ENCODE data around the gene AGFG2. TPM values are rescaled to one million over a fixed set of nuclear protein-coding genes. Genes with fewer than 3 reads are reported as not detected.
A peak's percentile ranks its signal among the peaks of the same experiment; 100 is the strongest.

Gene AGFG2
- total RNA-seq, 1 experiment from 2014 or later = 11.2 TPM

- H3K27me3 ChIP-seq (ENCODE audit: insufficient read depth, low read length) = no peaks in the 10 kb centered on the region
- no peak overlapping the region for H2BK12ac ChIP-seq (ENCODE audit: insufficient read length, low read depth, low read length)
- no peaks in the 10 kb centered on the region for H4K20me1 ChIP-seq (ENCODE audit: control insufficient read depth, insufficient read depth, insufficient read length)
- H3K9ac ChIP-seq (ENCODE audit: extremely low read depth, insufficient read length, low read length) = no peak overlapping the region
- TF ChIP-seq, protein P1, sequence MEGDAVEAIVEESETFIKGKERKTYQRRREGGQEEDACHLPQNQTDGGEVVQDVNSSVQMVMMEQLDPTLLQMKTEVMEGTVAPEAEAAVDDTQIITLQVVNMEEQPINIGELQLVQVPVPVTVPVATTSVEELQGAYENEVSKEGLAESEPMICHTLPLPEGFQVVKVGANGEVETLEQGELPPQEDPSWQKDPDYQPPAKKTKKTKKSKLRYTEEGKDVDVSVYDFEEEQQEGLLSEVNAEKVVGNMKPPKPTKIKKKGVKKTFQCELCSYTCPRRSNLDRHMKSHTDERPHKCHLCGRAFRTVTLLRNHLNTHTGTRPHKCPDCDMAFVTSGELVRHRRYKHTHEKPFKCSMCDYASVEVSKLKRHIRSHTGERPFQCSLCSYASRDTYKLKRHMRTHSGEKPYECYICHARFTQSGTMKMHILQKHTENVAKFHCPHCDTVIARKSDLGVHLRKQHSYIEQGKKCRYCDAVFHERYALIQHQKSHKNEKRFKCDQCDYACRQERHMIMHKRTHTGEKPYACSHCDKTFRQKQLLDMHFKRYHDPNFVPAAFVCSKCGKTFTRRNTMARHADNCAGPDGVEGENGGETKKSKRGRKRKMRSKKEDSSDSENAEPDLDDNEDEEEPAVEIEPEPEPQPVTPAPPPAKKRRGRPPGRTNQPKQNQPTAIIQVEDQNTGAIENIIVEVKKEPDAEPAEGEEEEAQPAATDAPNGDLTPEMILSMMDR (conservative IDR thresholded peaks at IDR 0.05) = no peak
- no peak overlapping the region for H3K4ac ChIP-seq (ENCODE audit: low read depth, low read length)
- no peak overlapping the region for H3K4me3 Mint-ChIP-seq
- no peak overlapping the region for H2AK5ac ChIP-seq (ENCODE audit: insufficient read length, low read length)
- no peaks in the 10 kb centered on the region for H3K79me2 ChIP-seq (ENCODE audit: insufficient read depth, low read length)
- no peak overlapping the region for H3K27ac Mint-ChIP-seq
- no CpG with 5 or more reads among the region's 13 CpGs for WGBS (ENCODE audit: extremely low coverage, insufficient read length, low lambda C conversion rate)
- no peaks in the 10 kb centered on the region for H3K27me3 Mint-ChIP-seq (ENCODE audit: low read depth)
- H4K5ac ChIP-seq (ENCODE audit: insufficient read length, low read depth, low read length) = no peak overlapping the region
- H3K79me1 ChIP-seq (ENCODE audit: insufficient read depth, low read depth, low read length, poor library complexity, severe bottlenecking) = no peaks in the 10 kb centered on the region
- H3K9me3 Mint-ChIP-seq = no peaks in the 10 kb centered on the region
- no peaks in the 10 kb centered on the region for H3K9me3 ChIP-seq (ENCODE audit: control insufficient read depth, low read depth, low read length)
- no peak overlapping the region for H4K91ac ChIP-seq (ENCODE audit: insufficient read length, low read depth, low read length)
- no peak overlapping the region for H3K56ac ChIP-seq (ENCODE audit: insufficient read length, low read depth, low read length)
- peak; percentile 12 for DNase-seq
- H3K18ac ChIP-seq (ENCODE audit: insufficient read length, low read depth, low read length) = no peak overlapping the region
- no peak overlapping the region for H3K14ac ChIP-seq (ENCODE audit: insufficient read depth, low read length)
- H3K23ac ChIP-seq (ENCODE audit: insufficient read length, low read depth, low read length) = no peak overlapping the region
- no peak overlapping the region for H3K4me2 ChIP-seq (ENCODE audit: insufficient read depth, insufficient read length, low read length)
- peaks cover 4% of the 10 kb centered on the region; the same call in 1 of the 2 replicates for H3K4me1 ChIP-seq (ENCODE audit: insufficient read depth, low read length)
- H3K27ac ChIP-seq (ENCODE audit: insufficient read length, low read depth, low read length) = no peak overlapping the region
- H3K23me2 ChIP-seq (ENCODE audit: insufficient read length, low read depth, low read length, poor library complexity, severe bottlenecking) = no peaks in the 10 kb centered on the region
- H3T11ph ChIP-seq (ENCODE audit: low read length) = no peak overlapping the region
- peaks cover 13 to 27% (median 23%) of the 10 kb centered on the region in 3 experiments; a peak in 6 of 7 replicates for H3K36me3 Mint-ChIP-seq (ENCODE audit: insufficient read depth in 1 of 3, low read depth in 3 of 3)
- no peak overlapping the region for H2BK20ac ChIP-seq (ENCODE audit: low read depth, low read length, poor library complexity, severe bottlenecking)
- H4K8ac ChIP-seq (replicated peaks; ENCODE audit: insufficient read length, low read depth, low read length) = no peak overlapping the region
- H2BK120ac ChIP-seq (ENCODE audit: low read depth, low read length, poor library complexity, severe bottlenecking) = no peak overlapping the region
- no peak overlapping the region for H2AFZ ChIP-seq (ENCODE audit: low read length)
- H2BK15ac ChIP-seq (ENCODE audit: low read depth, low read length) = no peak overlapping the region
- no peak overlapping the region for H2BK5ac ChIP-seq (ENCODE audit: insufficient read length, low read length)
- peaks cover 11% of the 10 kb centered on the region in 2 experiments for H3K4me1 Mint-ChIP-seq
Observed at GRCh38 chr7:100576384-100576993, 37.5 kb downstream of the AGFG2 start.
